GM12873 (cell line): ENCODE data around the gene GNA12.

Source experiments
- TF ChIP-seq, protein P1 (sequence below): IDR thresholded peaks from 2 replicates; pipeline ENCODE4 v1.5.1; 2012; ENCODE audit warnings: low read depth, mild to moderate bottlenecking, moderate library complexity, low read length, control low read depth; ENCODE audit not compliant: insufficient read depth; ENCODE audit errors: missing control alignments

Gene GNA12

DNA sequence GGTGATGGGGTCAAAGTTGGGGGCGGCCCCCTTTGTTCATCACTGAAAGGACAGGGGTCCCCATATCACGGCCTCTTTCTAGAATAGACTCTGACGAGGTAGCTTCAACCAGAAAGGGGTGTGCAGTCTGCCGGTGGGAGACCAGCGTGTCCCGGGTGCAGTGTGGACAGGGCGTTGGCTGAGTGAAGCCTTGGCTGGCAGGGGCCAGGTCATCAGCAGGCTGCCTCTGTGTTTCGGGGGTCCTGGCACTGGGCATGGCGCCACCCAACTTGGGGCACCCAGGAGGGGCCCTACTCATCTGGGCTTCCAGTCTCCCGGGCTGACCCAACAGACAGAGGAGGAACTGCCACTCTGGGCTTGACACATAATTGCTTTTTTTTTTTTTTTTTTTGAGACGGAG is 159.6 kb downstream of the GNA12 start:
- TF ChIP-seq, protein P1, sequence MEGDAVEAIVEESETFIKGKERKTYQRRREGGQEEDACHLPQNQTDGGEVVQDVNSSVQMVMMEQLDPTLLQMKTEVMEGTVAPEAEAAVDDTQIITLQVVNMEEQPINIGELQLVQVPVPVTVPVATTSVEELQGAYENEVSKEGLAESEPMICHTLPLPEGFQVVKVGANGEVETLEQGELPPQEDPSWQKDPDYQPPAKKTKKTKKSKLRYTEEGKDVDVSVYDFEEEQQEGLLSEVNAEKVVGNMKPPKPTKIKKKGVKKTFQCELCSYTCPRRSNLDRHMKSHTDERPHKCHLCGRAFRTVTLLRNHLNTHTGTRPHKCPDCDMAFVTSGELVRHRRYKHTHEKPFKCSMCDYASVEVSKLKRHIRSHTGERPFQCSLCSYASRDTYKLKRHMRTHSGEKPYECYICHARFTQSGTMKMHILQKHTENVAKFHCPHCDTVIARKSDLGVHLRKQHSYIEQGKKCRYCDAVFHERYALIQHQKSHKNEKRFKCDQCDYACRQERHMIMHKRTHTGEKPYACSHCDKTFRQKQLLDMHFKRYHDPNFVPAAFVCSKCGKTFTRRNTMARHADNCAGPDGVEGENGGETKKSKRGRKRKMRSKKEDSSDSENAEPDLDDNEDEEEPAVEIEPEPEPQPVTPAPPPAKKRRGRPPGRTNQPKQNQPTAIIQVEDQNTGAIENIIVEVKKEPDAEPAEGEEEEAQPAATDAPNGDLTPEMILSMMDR = no peak

DNA sequence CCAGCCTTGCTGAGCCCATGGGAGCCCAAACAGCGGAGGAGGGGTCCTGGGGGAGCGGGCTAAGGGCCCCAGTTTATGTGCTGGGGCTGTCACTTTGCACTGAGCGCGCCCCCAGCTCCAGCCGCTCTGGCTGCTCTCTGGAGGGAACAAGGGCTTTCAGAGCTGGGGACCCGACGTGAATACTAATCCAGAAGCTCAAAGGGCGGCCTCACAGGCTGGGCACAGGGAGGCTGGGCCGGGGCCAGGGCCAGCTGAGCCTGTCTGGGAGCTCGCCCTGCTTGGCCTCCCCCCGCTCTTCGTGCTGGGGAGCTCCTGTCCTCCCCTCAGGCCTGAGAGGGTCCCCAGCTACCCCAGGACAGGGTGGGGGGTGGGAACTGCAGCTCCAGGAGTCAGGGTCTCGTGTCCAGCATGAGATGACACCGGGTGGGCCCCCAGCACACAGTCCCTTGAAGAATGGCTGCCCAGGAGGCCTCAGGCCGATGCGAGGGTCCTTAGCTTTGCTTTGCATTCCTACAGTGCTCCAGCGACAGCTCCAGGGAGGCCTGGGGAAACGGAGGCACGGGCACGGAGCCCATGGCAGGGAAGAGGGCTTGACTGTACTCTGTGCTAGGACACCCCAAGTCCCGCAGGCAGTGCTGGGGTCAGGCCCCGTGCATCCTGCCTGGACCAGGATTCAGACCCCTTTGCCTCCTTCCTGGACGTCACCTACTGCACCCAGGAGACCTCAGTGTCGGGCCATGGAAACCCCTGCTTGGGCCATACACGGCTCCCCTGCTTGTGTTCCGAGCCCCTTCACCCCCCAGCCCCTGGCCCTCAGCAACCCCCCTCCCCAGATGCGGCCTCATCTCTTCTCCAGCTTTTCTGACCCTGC is 161.9 kb downstream of the GNA12 start:
- TF ChIP-seq, protein P1 = no peak

DNA sequence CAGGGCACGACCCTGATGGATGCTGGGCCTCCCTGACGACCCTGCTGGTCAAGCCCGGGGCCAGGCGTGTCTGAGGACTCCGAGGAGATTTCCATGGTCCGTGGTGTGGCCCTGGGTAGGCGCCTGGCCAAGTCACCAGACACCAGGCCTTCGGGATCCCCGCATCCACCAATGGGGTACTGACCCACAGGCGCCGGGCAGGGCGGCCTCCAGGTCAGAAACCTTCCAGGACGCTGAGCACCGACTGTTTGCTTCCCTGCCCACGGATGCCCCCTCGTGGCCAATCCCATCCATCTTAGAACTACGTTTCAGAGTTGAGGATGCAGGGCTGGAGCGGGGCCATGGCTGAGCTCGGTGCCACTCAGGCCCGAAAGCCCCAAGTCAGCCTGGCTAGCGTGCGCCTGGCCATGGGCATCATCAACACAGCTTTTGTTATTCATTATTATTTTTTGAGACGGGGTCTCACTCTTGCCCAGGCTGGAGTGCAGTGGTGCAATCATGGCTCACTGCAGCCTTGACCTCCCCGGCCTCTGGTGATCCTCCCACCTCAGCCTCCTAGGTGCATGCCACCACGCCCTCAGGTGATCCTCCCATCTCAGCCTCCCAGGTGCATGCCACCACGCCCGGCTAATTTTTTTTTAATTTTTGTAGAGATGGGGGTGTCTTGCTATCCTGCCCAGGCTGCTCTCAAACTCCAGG is 163.2 kb downstream of the GNA12 start:
- TF ChIP-seq, protein P1 = peak; percentile 77

DNA sequence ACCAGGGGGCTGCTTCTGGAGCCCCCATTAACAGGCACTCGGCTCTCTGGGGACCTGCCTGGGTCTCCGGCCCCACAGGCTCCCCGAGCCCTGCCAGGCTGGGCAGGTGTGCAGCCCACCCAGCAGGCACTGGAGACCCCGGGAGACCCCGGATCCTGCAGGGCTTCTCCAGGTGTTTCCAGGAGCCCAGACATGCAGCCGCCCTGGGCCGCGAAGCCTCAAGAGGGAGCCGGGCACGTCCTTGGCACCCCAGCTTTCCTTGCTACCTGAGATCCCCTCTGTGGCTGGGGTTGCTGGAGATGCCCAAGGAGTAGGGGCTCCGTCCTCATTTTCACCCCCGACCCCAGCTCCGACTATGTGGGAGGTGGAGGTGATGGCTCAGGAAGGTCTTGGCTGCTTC is 163.9 kb downstream of the GNA12 start:
- TF ChIP-seq, protein P1 = no peak
